ENCODE results near the gene ZCCHC14. TPM values are rescaled to one million over a fixed set of nuclear protein-coding genes. Genes with fewer than 3 reads are reported as not detected.
A peak's percentile ranks its signal among the peaks of the same experiment; 100 is the strongest.

Gene ZCCHC14
- total RNA-seq, 1 experiment from 2014 or later: 27.7 TPM

GRCh38 chr16:87528690-87529579 is 36.1 kb upstream of the ZCCHC14 start:
- Histone ChIP-seq H3T11ph (ENCODE audit: low read length) (no peak overlapping the region), H3K79me1 (ENCODE audit: insufficient read depth, low read depth, low read length, poor library complexity, severe bottlenecking) (no peaks in the 10 kb centered on the region), H2BK120ac (ENCODE audit: low read depth, low read length, poor library complexity, severe bottlenecking) (no peak overlapping the region), H3K9me3 (ENCODE audit: control insufficient read depth, low read depth, low read length) (peaks cover 10% of the 10 kb centered on the region), H3K4me1 (ENCODE audit: insufficient read depth, low read length) (no peaks in the 10 kb centered on the region), H3K79me2 (ENCODE audit: insufficient read depth, low read length) (no peaks in the 10 kb centered on the region), H3K4me2 (ENCODE audit: insufficient read depth, insufficient read length, low read length) (no peak overlapping the region), H3K9ac (ENCODE audit: extremely low read depth, insufficient read length, low read length) (no peak overlapping the region), H3K23me2 (ENCODE audit: insufficient read length, low read depth, low read length, poor library complexity, severe bottlenecking) (no peaks in the 10 kb centered on the region), H3K56ac (ENCODE audit: insufficient read length, low read depth, low read length) (no peak overlapping the region), H3K23ac (ENCODE audit: insufficient read length, low read depth, low read length) (no peak overlapping the region), H2BK15ac (ENCODE audit: low read depth, low read length) (no peak overlapping the region), H4K8ac (replicated peaks; ENCODE audit: insufficient read length, low read depth, low read length) (no peak overlapping the region), H4K20me1 (ENCODE audit: control insufficient read depth, insufficient read depth, insufficient read length) (no peaks in the 10 kb centered on the region), H4K91ac (ENCODE audit: insufficient read length, low read depth, low read length) (no peak overlapping the region), H2BK5ac (ENCODE audit: insufficient read length, low read length) (no peak overlapping the region), H3K27me3 (ENCODE audit: insufficient read depth, low read length) (no peaks in the 10 kb centered on the region), H3K18ac (ENCODE audit: insufficient read length, low read depth, low read length) (no peak overlapping the region), H3K14ac (ENCODE audit: insufficient read depth, low read length) (no peak overlapping the region), H3K4ac (ENCODE audit: low read depth, low read length) (no peak overlapping the region), H4K5ac (ENCODE audit: insufficient read length, low read depth, low read length) (no peak overlapping the region), H3K27ac (ENCODE audit: insufficient read length, low read depth, low read length) (no peak overlapping the region), H2BK20ac (ENCODE audit: low read depth, low read length, poor library complexity, severe bottlenecking) (no peak overlapping the region), H2AK5ac (ENCODE audit: insufficient read length, low read length) (no peak overlapping the region), H2BK12ac (ENCODE audit: insufficient read length, low read depth, low read length) (no peak overlapping the region), H2AFZ (ENCODE audit: low read length) (no peak overlapping the region)
- Mint-ChIP-seq H3K4me1 (peaks cover 2 to 3% of the 10 kb centered on the region in 2 experiments; a peak in 1 of 4 replicates), H3K4me3 (no peak overlapping the region), H3K27me3 (ENCODE audit: low read depth) (peaks cover 24% of the 10 kb centered on the region), H3K27ac (peak overlapping the region in 1 of 3 experiments; percentile 53; a peak in 2 of 7 replicates), H3K9me3 (peaks cover 16 to 24% of the 10 kb centered on the region in 2 experiments; a peak in 4 of 5 replicates), H3K36me3 (ENCODE audit: insufficient read depth in 1 of 3, low read depth in 3 of 3) (peaks cover 0 to 4% (median 0%) of the 10 kb centered on the region in 3 experiments; a peak in 2 of 7 replicates)
- no peak for TF ChIP-seq CTCF (conservative IDR thresholded peaks at IDR 0.05)
- no CpG with 5 or more reads among the region's 10 CpGs for WGBS (ENCODE audit: extremely low coverage, insufficient read length, low lambda C conversion rate)
- DNase-seq: no peak
